Measurements from ENCODE around the gene PTPN5.

- TF ChIP-seq POLR2A (IDR thresholded peaks at IDR 0.05), result no peak
- no peak for TF ChIP-seq CTCF (IDR thresholded peaks at IDR 0.05 in 4 of 5, conservative IDR thresholded peaks at IDR 0.05 in 1 of 5)
These were observed 91.7 kb downstream of the PTPN5 start for GRCh38 chr11:18699848-18700261.
